ENCODE measurements around the gene PLA2G2D.
"Not testable (repeated sequence)": the region's sequence is repeated elsewhere in the genome, so short reads cannot be mapped to it uniquely, and the experiment has no call there.

PLA2G2D gene

GRCh38 chr1:20143734-20144565 lies 24.6 kb upstream of the PLA2G2D start:
- FAIRE-seq: no peak
- DNase-seq (ENCODE audit: extremely low spot score, insufficient read length, low read depth): no peak

GRCh38 chr1:20143318-20143717 lies 24.0 kb upstream of the PLA2G2D start:
- DNase-seq (ENCODE audit: extremely low spot score, insufficient read length, low read depth): no peak

GRCh38 chr1:20142001-20142710 lies 22.8 kb upstream of the PLA2G2D start:
- DNase-seq (ENCODE audit: extremely low spot score, insufficient read length, low read depth): no peak
- FAIRE-seq: no peak

More at GRCh38 chr1:20143318-20143717, 24.0 kb upstream of the PLA2G2D start:
- no peak for FAIRE-seq

GRCh38 chr1:20141466-20141865 lies 22.1 kb upstream of the PLA2G2D start:
- no peak for FAIRE-seq
- no peak for DNase-seq (ENCODE audit: extremely low spot score, insufficient read length, low read depth)

- no peak for DNase-seq (ENCODE audit: extremely low spot score, insufficient read length, low read depth)
- no peak for FAIRE-seq
Observed at GRCh38 chr1:20141001-20141400, 21.7 kb upstream of the PLA2G2D start.

GRCh38 chr1:20139776-20140612 lies 20.7 kb upstream of the PLA2G2D start:
- no peak for DNase-seq (ENCODE audit: extremely low spot score, insufficient read length, low read depth)
- no peak for FAIRE-seq

GRCh38 chr1:20138961-20139550 lies 19.7 kb upstream of the PLA2G2D start, which contains the start of gene PLA2G2F:
TSS of gene PLA2G2F (plus strand) at chr1:20139323. CDS start at chr1:20139428, 105 bp downstream.
- no peak for DNase-seq (ENCODE audit: extremely low spot score, insufficient read length, low read depth)
- no peak for FAIRE-seq

GRCh38 chr1:20138346-20138745 lies 19.0 kb upstream of the PLA2G2D start:
- DNase-seq (ENCODE audit: extremely low spot score, insufficient read length, low read depth) (no peak), FAIRE-seq (no peak)

GRCh38 chr1:20137604-20138003 lies 18.3 kb upstream of the PLA2G2D start:
- FAIRE-seq (no peak), DNase-seq (ENCODE audit: extremely low spot score, insufficient read length, low read depth) (no peak)

- no peak for DNase-seq (ENCODE audit: extremely low spot score, insufficient read length, low read depth)
- no peak for FAIRE-seq
Observed at GRCh38 chr1:20137055-20137454, 17.7 kb upstream of the PLA2G2D start.

GRCh38 chr1:20136249-20136648 lies 16.9 kb upstream of the PLA2G2D start:
- FAIRE-seq: no peak

GRCh38 chr1:20134995-20135394 lies 15.7 kb upstream of the PLA2G2D start:
- FAIRE-seq: no peak
- DNase-seq (ENCODE audit: extremely low spot score, insufficient read length, low read depth): no peak

More at GRCh38 chr1:20136249-20136648, 16.9 kb upstream of the PLA2G2D start:
- no peak for DNase-seq (ENCODE audit: extremely low spot score, insufficient read length, low read depth)

- not testable (repeated sequence) for DNase-seq (ENCODE audit: extremely low spot score, insufficient read length, low read depth); FAIRE-seq
Observed at GRCh38 chr1:20130518-20130917, 11.2 kb upstream of the PLA2G2D start.

GRCh38 chr1:20126806-20127440 lies 7.6 kb upstream of the PLA2G2D start:
- no peak for DNase-seq (ENCODE audit: extremely low spot score, insufficient read length, low read depth)
- no peak for FAIRE-seq

GRCh38 chr1:20126041-20126805 lies 6.9 kb upstream of the PLA2G2D start:
- peak; percentile 86 for FAIRE-seq
- peak; percentile 28 for DNase-seq (ENCODE audit: extremely low spot score, insufficient read length, low read depth)

GRCh38 chr1:20125100-20125499 lies 5.8 kb upstream of the PLA2G2D start:
- FAIRE-seq (no peak), DNase-seq (ENCODE audit: extremely low spot score, insufficient read length, low read depth) (no peak)

GRCh38 chr1:20124456-20125057 lies 5.2 kb upstream of the PLA2G2D start:
- DNase-seq (ENCODE audit: extremely low spot score, insufficient read length, low read depth) (no peak), FAIRE-seq (no peak)

- FAIRE-seq (no peak), DNase-seq (ENCODE audit: extremely low spot score, insufficient read length, low read depth) (no peak)
Observed at GRCh38 chr1:20123722-20124455, 4.6 kb upstream of the PLA2G2D start.
